Upper lobe of left lung (tissue), 6 donors: ENCODE data around the gene RRAS2. TPM values are rescaled to one million over a fixed set of nuclear protein-coding genes. Genes with fewer than 3 reads are reported as not detected.

ENCODE experiments used
- ATAC-seq, 2 donors: fragments of 200-7000 bp; cut with Tn5 transposase; one replicate each; pipeline ENCODE4 v1.9.1; 2022; ENCODE audit warnings: mild to moderate bottlenecking in 2 of 2, moderate library complexity in 2 of 2; ENCODE audit not compliant: low FRiP score in 2 of 2
- DNase-seq, 2 donors: peaks; one replicate each; pipeline ENCODE4 v3.0.0-alpha.2; 2019 to 2020
- H3K27ac ChIP-seq, 4 donors: fragments of 200-600 bp; sonication (generic); one replicate each; pipeline ENCODE4 v1.5.1; 2016 to 2019
- H3K27me3 ChIP-seq, 4 donors: fragments of 200-600 bp; sonication (generic); one replicate each; pipeline ENCODE4 v1.5.1; 2017 to 2019
- H3K36me3 ChIP-seq, 4 donors: fragments of 200-600 bp; sonication (generic); one replicate each; pipeline ENCODE4 v1.5.1; 2016 to 2019
- H3K4me1 ChIP-seq, 4 donors: fragments of 200-600 bp; sonication (generic); one replicate each; pipeline ENCODE4 v1.5.1; 2018 to 2019
- H3K4me3 ChIP-seq, 4 donors: fragments of 200-600 bp; sonication (generic); one replicate each; pipeline ENCODE4 v1.5.1; 2017 to 2019; ENCODE audit warnings: mild to moderate bottlenecking in 2 of 4, moderate library complexity in 1 of 4
- H3K9me3 ChIP-seq, 4 donors: fragments of 200-600 bp; sonication (generic); one replicate each; pipeline ENCODE4 v1.5.1; 2018 to 2019
- CTCF ChIP-seq, 6 experiments: fragments of 450-650 bp in 4 of 6; fragments of 200-600 bp in 2 of 6; sonication (generic) in 2 of 6; IDR thresholded peaks; one replicate each; pipeline ENCODE4 v1.5.1; 2016 to 2019; ENCODE audit warnings: antibody characterized with exemption in 6 of 6
- EP300 ChIP-seq, 4 donors: sonication (generic); formaldehyde crosslinking; IDR thresholded peaks; one replicate each; pipeline ENCODE4 v1.5.1; 2017; ENCODE audit warnings: antibody characterized with exemption in 4 of 4, control low read depth in 2 of 4
- POLR2A ChIP-seq, 4 donors: fragments of 450-650 bp; IDR thresholded peaks; one replicate each; pipeline ENCODE4 v1.5.1; 2016 to 2017; ENCODE audit warnings: antibody characterized with exemption in 4 of 4, mild to moderate bottlenecking in 2 of 4
- POLR2AphosphoS5 ChIP-seq, 2 donors: sonication (generic); formaldehyde crosslinking; IDR thresholded peaks; one replicate each; pipeline ENCODE4 v1.5.1; 2017; ENCODE audit warnings: antibody characterized with exemption in 2 of 2
- WGBS, 2 donors: methylation state at CpG; one replicate each; pipeline ENCODE4 v1.1.5; 2017 to 2018; 5-methylcytosine and 5-hydroxymethylcytosine counted together
- total RNA-seq, 6 donors: library from RNA; depleted of rRNA in 4 of 6; stranded (reverse); fragments of >200 nt in 4 of 6; gene quantifications; one replicate each; pipeline versions ENCODE4 v1.1.0 to v1.2.1, GENCODE V29; 2016 to 2021
- donor health status: DM: no; HTN: no; CAD: no; lungs with moderate emphysema.
- donor health status: DM: no; HTN: yes; CAD: no; lungs with severe emphysema.

Gene RRAS2
- total RNA-seq, 6 donors from 2014 or later = 23.0 to 70.4 (median 40.2) TPM

- no peaks in the 10 kb centered on the region for H3K36me3 ChIP-seq
- no peak overlapping the region for H3K4me3 ChIP-seq
- DNase-seq (no peak), ATAC-seq (no peak)
- peak overlapping the region in 2 of 4 donors; percentile 17 to 18 for H3K27ac ChIP-seq
- H3K4me1 ChIP-seq = peaks cover 9 to 29% (median 22%) of the 10 kb centered on the region in 4 donors
- no peaks in the 10 kb centered on the region for H3K9me3 ChIP-seq
- 60 to 61% methylated on average over 1 of the region's 1 CpG for WGBS, 2 donors
- H3K27me3 ChIP-seq = no peaks in the 10 kb centered on the region
- no peak for TF ChIP-seq CTCF (IDR thresholded peaks at IDR 0.05)
- no peak for TF ChIP-seq POLR2A (IDR thresholded peaks at IDR 0.05)
- no peak for TF ChIP-seq POLR2AphosphoS5 (IDR thresholded peaks at IDR 0.05)
- TF ChIP-seq EP300 (IDR thresholded peaks at IDR 0.05) = no peak
These were observed 50.0 kb downstream of the RRAS2 start for GRCh38 chr11:14308897-14309387.

- Histone ChIP-seq H3K36me3 (no peaks in the 10 kb centered on the region), H3K9me3 (no peaks in the 10 kb centered on the region), H3K27me3 (no peaks in the 10 kb centered on the region), H3K4me1 (peaks cover 9 to 24% (median 22%) of the 10 kb centered on the region in 4 donors), H3K4me3 (no peak overlapping the region), H3K27ac (peak overlapping the region in 1 of 4 donors; percentile 17)
- ATAC-seq (peak in 1 of 2 donors; percentile 62), DNase-seq (no peak)
- 17 to 33% methylated on average over 5 of the region's 5 CpGs for WGBS, 2 donors
- TF ChIP-seq CTCF (IDR thresholded peaks at IDR 0.05) = peak; percentile 16 to 54 (median 36)
- TF ChIP-seq POLR2AphosphoS5 (IDR thresholded peaks at IDR 0.05) = no peak
- TF ChIP-seq EP300 (IDR thresholded peaks at IDR 0.05) = no peak
- no peak for TF ChIP-seq POLR2A (IDR thresholded peaks at IDR 0.05)
These were observed 50.7 kb downstream of the RRAS2 start for GRCh38 chr11:14308114-14308896.

GRCh38 chr11:14306481-14306880, 52.5 kb downstream of the RRAS2 start:
- Histone ChIP-seq H3K27ac (no peak overlapping the region), H3K4me1 (peaks cover 9 to 23% (median 22%) of the 10 kb centered on the region in 4 donors), H3K27me3 (no peaks in the 10 kb centered on the region), H3K4me3 (no peak overlapping the region), H3K9me3 (no peaks in the 10 kb centered on the region), H3K36me3 (no peaks in the 10 kb centered on the region)
- WGBS, 2 donors = 93% methylated on average over 1 of the region's 1 CpG
- TF ChIP-seq EP300 (IDR thresholded peaks at IDR 0.05) = no peak
- TF ChIP-seq CTCF (IDR thresholded peaks at IDR 0.05) = no peak
- TF ChIP-seq POLR2AphosphoS5 (IDR thresholded peaks at IDR 0.05) = no peak
- no peak for TF ChIP-seq POLR2A (IDR thresholded peaks at IDR 0.05)
- ATAC-seq = no peak
- no peak for DNase-seq

GRCh38 chr11:14305649-14306048, 53.3 kb downstream of the RRAS2 start:
- H3K27ac ChIP-seq = no peak overlapping the region
- no peaks in the 10 kb centered on the region for H3K36me3 ChIP-seq
- ATAC-seq (no peak), DNase-seq (no peak)
- no peaks in the 10 kb centered on the region for H3K27me3 ChIP-seq
- TF ChIP-seq EP300 (IDR thresholded peaks at IDR 0.05) = no peak
- no peak for TF ChIP-seq POLR2A (IDR thresholded peaks at IDR 0.05)
- TF ChIP-seq CTCF (IDR thresholded peaks at IDR 0.05) = no peak
- TF ChIP-seq POLR2AphosphoS5 (IDR thresholded peaks at IDR 0.05) = no peak
- no peaks in the 10 kb centered on the region for H3K9me3 ChIP-seq
- peaks cover 12 to 31% (median 28%) of the 10 kb centered on the region in 4 donors for H3K4me1 ChIP-seq
- 96 to 99% methylated on average over 7 of the region's 7 CpGs for WGBS, 2 donors
- no peak overlapping the region for H3K4me3 ChIP-seq
